CD8-positive, alpha-beta memory T cell (primary cell): Measurements from ENCODE around the gene LCN15. TPM values are rescaled to one million over a fixed set of nuclear protein-coding genes. Genes with fewer than 3 reads are reported as not detected.
"Not testable (repeated sequence)": the region's sequence is repeated elsewhere in the genome, so short reads cannot be mapped to it uniquely, and the experiment has no call there.

Source experiments
- CTCF ChIA-PET: fragments of 350-600 bp; sonication (Branson Sonifier 250); formaldehyde crosslinking; loops from one replicate; lab custom pipeline; 2021; ENCODE audit warnings: antibody characterized with exemption; lab: Charles Lee
- POLR2A ChIA-PET: fragments of 350-600 bp; sonication (Branson Sonifier 250); formaldehyde crosslinking; loops from one replicate; lab custom pipeline; 2021; ENCODE audit warnings: antibody characterized with exemption; lab: Charles Lee
- DNase-seq, 5 donors: peaks; one replicate each; pipeline versions ENCODE4 v3.0.0 to v3.0.0-alpha.2; 2020 to 2022; ENCODE audit warnings: mixed read lengths in 1 of 5
- H3K27ac ChIP-seq: one replicate; pipeline ENCODE4 v1.7.0; 2013; ENCODE audit warnings: low read depth, mild to moderate bottlenecking, low read length, moderate library complexity
- H3K27me3 ChIP-seq: 2 replicates; pipeline ENCODE4 v1.7.0; 2013; ENCODE audit warnings: low read length, mild to moderate bottlenecking; ENCODE audit not compliant: insufficient read depth, poor library complexity, severe bottlenecking
- H3K36me3 ChIP-seq: 2 replicates; pipeline ENCODE4 v1.7.0; 2013; ENCODE audit warnings: mild to moderate bottlenecking, low read length, moderate library complexity; ENCODE audit not compliant: insufficient read depth
- H3K4me1 ChIP-seq: 2 replicates; pipeline ENCODE4 v1.7.0; 2013; ENCODE audit warnings: mild to moderate bottlenecking, low read length, moderate library complexity; ENCODE audit not compliant: insufficient read depth
- H3K4me3 ChIP-seq: 2 replicates; pipeline ENCODE4 v1.7.0; 2013; ENCODE audit warnings: mild to moderate bottlenecking, low read length
- H3K9me3 ChIP-seq: 2 replicates; pipeline ENCODE4 v1.7.0; 2013; ENCODE audit warnings: mild to moderate bottlenecking, low read length
- H3K27ac Mint-ChIP-seq, 8 donors: one replicate each; pipeline ENCODE4 v1.8.0; 2020 to 2021; ENCODE audit warnings: mixed read lengths in 8 of 8, mild to moderate bottlenecking in 6 of 8, inconsistent platforms in 3 of 8, moderate library complexity in 3 of 8
- H3K27me3 Mint-ChIP-seq, 2 donors: one replicate each; pipeline ENCODE4 v1.8.0; 2020 to 2021; ENCODE audit warnings: mixed read lengths in 2 of 2, mild to moderate bottlenecking in 1 of 2, moderate library complexity in 1 of 2
- H3K36me3 Mint-ChIP-seq, 3 donors: one replicate each; pipeline ENCODE4 v1.8.0; 2020 to 2021; ENCODE audit warnings: mixed read lengths in 3 of 3, inconsistent platforms in 1 of 3, mild to moderate bottlenecking in 1 of 3
- H3K4me1 Mint-ChIP-seq, 3 donors: one replicate each; pipeline ENCODE4 v1.8.0; 2020 to 2021; ENCODE audit warnings: mixed read lengths in 3 of 3, inconsistent platforms in 1 of 3, mild to moderate bottlenecking in 1 of 3
- H3K4me3 Mint-ChIP-seq, 7 donors: one replicate each; pipeline ENCODE4 v1.8.0; 2020 to 2021; ENCODE audit warnings: mixed read lengths in 7 of 7, mild to moderate bottlenecking in 6 of 7, moderate library complexity in 4 of 7, inconsistent platforms in 2 of 7
- H3K9me3 Mint-ChIP-seq, 5 donors: one replicate each; pipeline ENCODE4 v1.8.0; 2020 to 2022; ENCODE audit warnings: mixed read lengths in 5 of 5, mild to moderate bottlenecking in 3 of 5, moderate library complexity in 2 of 5, inconsistent platforms in 1 of 5
- polyA plus RNA-seq: library from polyadenylated mRNA; unstranded; fragments of 300-500 nt; fragmentation: Illumina TruSeq; gene quantifications from one replicate; pipeline ENCODE4 v1.2.3, GENCODE V29; 2021
- total RNA-seq, 2 experiments: library from RNA; stranded (reverse); gene quantifications; one replicate each; pipeline ENCODE4 v1.2.3, GENCODE V29; 2021

Gene LCN15
- total and polyA plus RNA-seq, 3 experiments from 2014 or later: not detected

DNA sequence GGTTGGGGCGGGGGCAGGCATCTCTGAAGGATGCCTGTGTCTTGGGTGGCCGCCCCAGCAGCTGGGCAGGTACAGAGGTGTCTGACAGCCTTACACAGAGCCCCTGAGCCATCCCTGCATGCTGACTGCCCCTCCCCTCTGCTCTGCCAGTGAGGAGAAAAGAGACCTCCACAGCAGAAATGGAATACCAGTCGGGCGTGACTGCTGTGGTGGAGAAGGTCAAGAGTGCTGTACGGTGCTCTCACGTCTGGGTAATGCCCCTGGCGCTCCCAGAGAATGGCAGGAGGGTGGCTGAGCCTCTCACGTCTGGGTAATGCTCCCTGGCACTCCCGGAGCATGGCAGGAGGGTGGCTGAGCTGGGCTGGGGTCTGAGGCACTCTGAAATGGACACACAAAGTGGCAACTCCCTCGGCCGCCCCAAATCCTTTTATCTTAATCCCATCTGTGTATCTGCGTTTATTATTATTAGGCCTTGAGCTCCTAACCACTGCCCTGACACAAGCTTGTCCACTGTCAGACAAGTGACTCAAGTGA is 41.0 kb upstream of the LCN15 start:
- H3K36me3 Mint-ChIP-seq: peaks cover 0 to 22% (median 3%) of the 10 kb centered on the region in 3 donors
- H3K27me3 Mint-ChIP-seq: peaks cover 0 to 5% of the 10 kb centered on the region in 2 donors
- H3K36me3 ChIP-seq: no peaks in the 10 kb centered on the region
- H3K27me3 ChIP-seq: no peaks in the 10 kb centered on the region
- peaks cover 32 to 50% (median 35%) of the 10 kb centered on the region in 3 donors for H3K4me1 Mint-ChIP-seq
- H3K27ac Mint-ChIP-seq: peak overlapping the region in 2 of 8 donors; percentile 61 to 82
- no peak overlapping the region for H3K27ac ChIP-seq
- POLR2A ChIA-PET: interaction anchor here (1.1 kb wide), 1 partner anchor 13 kb away, joined by 3 read pairs; no protein-coding TSS in a partner anchor
- H3K4me1 ChIP-seq: peaks cover 36% of the 10 kb centered on the region
- H3K4me3 ChIP-seq: no peak overlapping the region
- H3K9me3 ChIP-seq: no peaks in the 10 kb centered on the region
- no peak for DNase-seq
- CTCF ChIA-PET: interaction anchor here (1.4 to 4.1 kb wide), 3 partner anchors 13 to 384 kb away, joined by 3 to 14 read pairs (median 5); partner anchors contain the start of gene SSNA1
- H3K9me3 Mint-ChIP-seq: no peaks in the 10 kb centered on the region
- peak overlapping the region in 5 of 7 donors; percentile 11 to 61 (median 26) for H3K4me3 Mint-ChIP-seq

DNA sequence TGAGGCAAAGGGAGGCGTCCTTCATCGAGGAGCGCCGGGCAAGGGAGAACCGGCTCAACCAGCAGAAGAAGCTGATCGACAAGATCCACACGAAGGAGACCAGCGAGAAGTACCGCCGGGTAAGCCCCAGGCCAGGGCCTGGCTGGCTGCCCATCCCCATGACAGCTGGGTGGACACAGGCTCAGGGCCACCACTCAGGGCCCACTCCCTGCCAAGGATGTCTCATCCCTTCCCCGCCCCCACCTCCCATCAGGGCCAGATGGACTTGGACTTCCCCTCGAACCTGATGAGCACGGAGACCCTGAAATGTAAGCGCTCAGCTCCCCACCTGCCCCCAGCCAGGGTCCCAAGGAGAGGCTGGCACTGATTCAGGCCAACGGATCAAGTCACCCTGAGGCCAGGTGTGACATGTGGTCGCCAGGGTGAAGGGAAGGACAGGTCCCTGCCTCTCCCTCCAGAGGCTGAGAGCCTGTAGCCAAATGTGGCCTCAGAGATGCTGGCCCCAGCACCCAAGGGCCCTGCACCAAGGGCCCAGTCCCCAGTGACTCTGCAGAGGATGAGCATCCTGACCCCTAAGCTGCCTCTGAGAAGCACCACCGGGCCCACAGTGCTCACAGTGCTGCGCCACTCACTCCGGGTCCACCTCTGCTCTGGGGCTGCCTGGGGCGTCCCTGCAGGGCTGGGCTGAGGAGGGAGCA is 40.3 kb upstream of the LCN15 start:
- H3K4me3 Mint-ChIP-seq: no peak overlapping the region
- no peak for DNase-seq
- Histone ChIP-seq H3K9me3 (no peaks in the 10 kb centered on the region), H3K4me1 (peaks cover 32% of the 10 kb centered on the region), H3K4me3 (no peak overlapping the region), H3K27ac (no peak overlapping the region), H3K27me3 (no peaks in the 10 kb centered on the region), H3K36me3 (no peaks in the 10 kb centered on the region)
- no peaks in the 10 kb centered on the region for H3K9me3 Mint-ChIP-seq
- H3K4me1 Mint-ChIP-seq: peaks cover 29 to 50% (median 31%) of the 10 kb centered on the region in 3 donors
- ChIA-PET POLR2A (no interaction called here), CTCF (interaction anchor here (1.4 to 1.7 kb wide), 2 partner anchors 18 to 385 kb away, joined by 3 to 5 read pairs; partner anchors contain the start of gene SSNA1)
- H3K27me3 Mint-ChIP-seq: peaks cover 0 to 7% of the 10 kb centered on the region in 2 donors
- H3K27ac Mint-ChIP-seq: peak overlapping the region in 2 of 8 donors; percentile 21 to 56
- peaks cover 0 to 17% (median 3%) of the 10 kb centered on the region in 3 donors for H3K36me3 Mint-ChIP-seq

DNA sequence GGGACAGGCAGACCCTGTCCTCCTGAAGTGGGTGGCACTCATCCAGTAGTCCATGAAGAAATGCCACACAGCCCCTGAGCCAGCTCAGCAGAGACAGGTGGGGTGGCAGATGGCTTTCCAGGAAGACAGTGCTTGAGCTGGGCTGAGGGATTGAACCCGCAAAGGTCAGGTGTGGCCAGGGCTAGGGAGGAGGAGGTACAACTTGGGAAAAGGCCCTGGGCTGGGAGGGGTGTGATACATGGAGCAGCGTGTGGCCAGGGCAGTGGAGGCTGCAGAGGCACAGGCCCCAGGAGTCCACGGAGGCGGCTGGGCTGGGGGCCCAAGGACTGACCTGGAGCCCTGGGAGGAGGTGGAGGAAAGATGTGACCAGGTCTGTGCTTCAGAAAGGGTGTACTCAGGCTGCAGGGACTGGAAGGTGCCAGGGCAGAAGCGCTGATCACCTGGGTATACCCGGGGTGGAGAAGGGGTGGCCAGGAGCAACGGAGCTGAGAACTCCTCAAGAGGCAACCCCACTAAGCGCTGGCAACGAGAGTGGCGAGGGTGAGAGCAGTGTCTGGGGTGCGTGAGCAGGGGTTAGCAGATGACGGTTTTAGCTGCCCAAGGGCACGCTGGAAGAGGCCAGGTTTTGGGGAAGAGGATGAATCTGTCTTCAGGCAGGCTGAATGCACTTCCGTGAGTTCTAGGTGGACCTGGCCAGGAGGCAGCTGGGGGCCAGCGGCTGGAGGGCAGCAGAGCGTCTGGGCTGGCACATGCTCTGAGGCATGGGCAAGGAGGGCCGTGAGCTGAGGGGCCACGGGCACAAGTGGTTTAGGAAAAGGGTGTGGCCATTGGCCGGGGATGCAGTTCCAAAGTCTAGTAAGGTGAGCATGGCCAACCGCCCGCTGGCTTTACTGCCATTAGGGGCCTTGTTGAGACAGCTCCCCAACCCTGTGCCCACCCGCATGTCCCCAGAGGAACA is 39.5 kb upstream of the LCN15 start:
- Mint-ChIP-seq H3K27ac (peak overlapping the region in 3 of 8 donors; percentile 56 to 94 (median 69)), H3K4me1 (peaks cover 21 to 42% (median 25%) of the 10 kb centered on the region in 3 donors), H3K27me3 (peaks cover 0 to 7% of the 10 kb centered on the region in 2 donors), H3K9me3 (no peaks in the 10 kb centered on the region), H3K36me3 (peaks cover 0 to 13% (median 3%) of the 10 kb centered on the region in 3 donors), H3K4me3 (peak overlapping the region in 1 of 7 donors; percentile 54)
- CTCF ChIA-PET: interaction anchor here (1.0 to 1.4 kb wide), 2 partner anchors 11 to 17 kb away, joined by 3 read pairs; no protein-coding TSS in a partner anchor
- peaks cover 32% of the 10 kb centered on the region for H3K4me1 ChIP-seq
- POLR2A ChIA-PET: no interaction called here
- H3K36me3 ChIP-seq: no peaks in the 10 kb centered on the region
- H3K27ac ChIP-seq: no peak overlapping the region
- no peak for DNase-seq
- no peaks in the 10 kb centered on the region for H3K27me3 ChIP-seq
- H3K9me3 ChIP-seq: no peaks in the 10 kb centered on the region
- H3K4me3 ChIP-seq: no peak overlapping the region

DNA sequence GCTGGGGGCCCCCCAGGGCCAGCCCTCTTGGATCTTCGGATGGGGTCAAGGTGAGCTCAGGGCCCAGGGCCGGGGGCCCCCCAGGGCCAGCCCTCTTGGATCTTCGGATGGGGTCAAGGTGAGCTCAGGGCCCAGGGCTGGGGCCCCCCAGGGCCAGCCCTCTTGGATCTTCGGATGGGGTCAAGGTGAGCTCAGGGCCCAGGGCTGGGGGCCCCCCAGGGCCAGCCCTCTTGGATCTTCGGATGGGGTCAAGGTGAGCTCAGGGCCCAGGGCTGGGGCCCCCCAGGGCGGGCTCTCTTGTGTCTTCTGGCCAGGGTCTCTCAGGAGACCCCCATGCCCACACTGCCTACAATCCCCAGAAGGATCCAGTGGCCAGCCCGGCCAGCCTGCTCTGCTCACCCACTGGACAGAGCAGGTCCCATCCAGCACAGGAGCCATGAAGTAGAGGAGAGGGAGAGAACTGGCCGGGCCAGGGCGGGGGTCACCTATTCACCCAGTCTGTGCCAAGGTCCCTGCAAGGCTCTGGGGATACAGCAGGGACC is 38.8 kb upstream of the LCN15 start:
- not testable (repeated sequence) for H3K27ac ChIP-seq, H3K9me3 Mint-ChIP-seq, H3K27me3 Mint-ChIP-seq, H3K27me3 ChIP-seq, H3K36me3 ChIP-seq, H3K27ac Mint-ChIP-seq, DNase-seq, H3K4me3 ChIP-seq, H3K9me3 ChIP-seq
- Mint-ChIP-seq H3K4me1 (peaks cover 18 to 39% (median 23%) of the 10 kb centered on the region in 3 donors), H3K4me3 (peak overlapping the region in 1 of 7 donors; percentile 54), H3K36me3 (peaks cover 0 to 10% (median 3%) of the 10 kb centered on the region in 3 donors)
- CTCF ChIA-PET: interaction anchor here (1.0 kb wide), 1 partner anchor 11 kb away, joined by 3 read pairs; no protein-coding TSS in a partner anchor
- POLR2A ChIA-PET: interaction anchor here (1.1 kb wide), 1 partner anchor 9 kb away, joined by 3 read pairs; no protein-coding TSS in a partner anchor
- peaks cover 31% of the 10 kb centered on the region for H3K4me1 ChIP-seq

DNA sequence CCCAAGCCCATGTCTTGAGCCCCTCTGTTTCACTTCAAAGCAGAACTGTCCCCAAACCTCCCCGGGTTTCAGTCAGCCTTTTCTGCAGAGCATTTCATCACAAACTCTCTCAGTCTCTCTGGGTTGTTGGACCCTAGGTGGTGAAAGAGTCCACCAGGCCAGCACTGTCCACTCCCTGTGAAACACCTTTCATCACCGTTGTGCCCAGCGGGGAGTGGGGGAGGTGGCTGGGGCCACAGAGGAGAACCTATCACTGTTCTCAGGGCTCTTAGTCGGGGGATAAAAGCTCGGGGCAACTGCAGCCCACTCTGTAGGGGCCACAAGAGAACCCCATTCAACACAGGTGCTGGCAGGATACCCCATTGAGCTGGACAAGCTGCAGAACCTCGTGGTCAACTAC is 38.0 kb upstream of the LCN15 start:
- Mint-ChIP-seq H3K27ac (peak overlapping the region in 1 of 8 donors; percentile 73), H3K4me1 (peaks cover 18 to 36% (median 23%) of the 10 kb centered on the region in 3 donors), H3K27me3 (peaks cover 0 to 6% of the 10 kb centered on the region in 2 donors), H3K4me3 (peak overlapping the region in 1 of 7 donors; percentile 72), H3K36me3 (peaks cover 0 to 8% (median 3%) of the 10 kb centered on the region in 3 donors), H3K9me3 (no peaks in the 10 kb centered on the region)
- no peaks in the 10 kb centered on the region for H3K9me3 ChIP-seq
- CTCF ChIA-PET: interaction anchor here (0.6 to 2.4 kb wide), 5 partner anchors 10 to 233 kb away, joined by 3 to 10 read pairs (median 5); partner anchors contain the start of gene AJM1
- H3K4me1 ChIP-seq: peaks cover 31% of the 10 kb centered on the region
- H3K4me3 ChIP-seq: no peak overlapping the region
- POLR2A ChIA-PET: interaction anchor here (1.1 kb wide), 1 partner anchor 9 kb away, joined by 3 read pairs; no protein-coding TSS in a partner anchor
- no peak overlapping the region for H3K27ac ChIP-seq
- DNase-seq: no peak
- no peaks in the 10 kb centered on the region for H3K27me3 ChIP-seq
- no peaks in the 10 kb centered on the region for H3K36me3 ChIP-seq

DNA sequence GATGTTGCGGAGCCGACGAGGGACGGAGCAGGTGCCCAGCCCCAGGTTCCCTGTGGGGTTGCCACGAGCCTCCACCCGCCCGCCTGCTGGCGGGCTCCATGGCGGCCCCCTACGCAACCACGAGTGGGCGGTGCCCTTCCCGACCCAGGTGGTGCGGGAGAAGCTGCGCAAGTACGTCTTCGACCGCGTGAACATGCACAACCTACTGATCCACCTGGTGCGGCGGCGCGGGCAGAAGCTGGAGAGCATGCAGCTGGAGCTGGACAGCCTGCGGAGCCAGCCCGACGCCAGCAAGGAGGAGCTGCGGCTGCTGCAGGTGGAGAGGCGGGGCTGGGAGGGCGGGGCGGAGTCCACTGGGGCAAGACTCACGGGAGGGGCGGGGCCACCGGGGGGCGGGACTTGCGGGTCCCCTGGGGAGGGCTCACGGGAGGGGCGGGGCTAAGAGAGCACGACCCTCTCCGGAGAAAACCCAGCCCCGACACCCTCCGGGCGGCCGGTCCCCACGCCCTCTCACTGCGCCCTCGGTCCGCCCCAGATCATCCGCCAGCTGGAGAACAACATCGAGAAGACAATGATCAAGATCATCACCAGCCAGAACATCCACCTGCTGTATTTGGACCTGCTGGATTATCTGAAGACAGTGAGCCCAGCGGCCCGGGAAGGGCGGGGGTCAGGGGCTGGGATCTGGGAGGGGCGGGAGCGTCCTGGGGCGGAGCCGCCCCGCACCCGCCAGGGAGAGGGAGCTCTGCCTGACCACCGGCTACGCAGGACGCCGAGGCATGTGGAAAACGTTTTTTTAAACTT is 35.7 kb upstream of the LCN15 start:
- POLR2A ChIA-PET: interaction anchor here (0.6 to 1.5 kb wide), 8 partner anchors 9 to 441 kb away, joined by 3 to 9 read pairs (median 4); partner anchors contain the start of genes AJM1, C8G, FBXW5 and TMEM141
- peak overlapping the region in 6 of 8 donors; percentile 53 to 86 (median 77) for H3K27ac Mint-ChIP-seq
- no peaks in the 10 kb centered on the region for H3K9me3 Mint-ChIP-seq
- peaks cover 11 to 28% (median 25%) of the 10 kb centered on the region in 3 donors for H3K4me1 Mint-ChIP-seq
- H3K27ac ChIP-seq: peak overlapping the region; percentile 38
- no peaks in the 10 kb centered on the region for H3K27me3 ChIP-seq
- CTCF ChIA-PET: interaction anchor here (0.7 to 3.1 kb wide), 7 partner anchors 8 to 235 kb away, joined by 3 to 15 read pairs (median 5); partner anchors contain the start of genes ABCA2 and AJM1
- peaks cover 30% of the 10 kb centered on the region for H3K4me1 ChIP-seq
- DNase-seq: peak; percentile 72 to 94 (median 88)
- peaks cover 0 to 5% (median 0%) of the 10 kb centered on the region in 3 donors for H3K36me3 Mint-ChIP-seq
- peak overlapping the region; percentile 43 to 89 (median 83) for H3K4me3 Mint-ChIP-seq
- peak overlapping the region; percentile 66 for H3K4me3 ChIP-seq
- H3K36me3 ChIP-seq: no peaks in the 10 kb centered on the region
- H3K9me3 ChIP-seq: no peaks in the 10 kb centered on the region
- H3K27me3 Mint-ChIP-seq: peaks cover 0 to 6% of the 10 kb centered on the region in 2 donors
